A549 (cell line): ENCODE data around the gene CR1L. TPM values are rescaled to one million over a fixed set of nuclear protein-coding genes. Genes with fewer than 3 reads are reported as not detected.

Experiments
- ATAC-seq, 2 experiments: fragments of 200-7000 bp in 1 of 2; fragments of >200 bp in 1 of 2; cut with Nextera tagmentation in 1 of 2; cut with Tn5 transposase in 1 of 2; 3 replicates each; pipeline versions ENCODE4 v1.8.0 to v1.9.1; 2018 to 2020; ENCODE audit warnings: mild to moderate bottlenecking in 1 of 2, moderate library complexity in 1 of 2
- CTCF ChIA-PET: fragments of 300-600 bp; sonication (Branson Sonifier 250); formaldehyde crosslinking; extraction: SDS; loops from one replicate; lab custom pipeline; 2021; ENCODE audit warnings: antibody characterized with exemption, inconsistent platforms; lab: Yijun Ruan, JAX
- POLR2A ChIA-PET: fragments of 350-600 bp; formaldehyde crosslinking; extraction: SDS; loops from one replicate; lab custom pipeline; 2021; ENCODE audit warnings: antibody characterized with exemption, inconsistent platforms; lab: Yijun Ruan, JAX
- DNase-seq, 2 experiments: peaks; one replicate each; pipeline versions ENCODE4 v3.0.0 to v3.0.0-alpha.2; 2011 to 2016; ENCODE audit warnings: low read depth in 1 of 2, low spot score in 1 of 2
- FAIRE-seq: peaks from 2 replicates; lab custom pipeline; 2011; peaks lifted over from hg19 to GRCh38; lab: Jason Lieb, UNC
- H3K27ac ChIP-seq, 2 experiments: fragments of >200 bp; sonication (Bioruptor Twin); formaldehyde crosslinking; 3 replicates each; pipeline ENCODE4 v1.5.1; 2016 to 2017
- H3K4me1 ChIP-seq: fragments of >200 bp; sonication (Bioruptor Twin); formaldehyde crosslinking; 3 replicates; pipeline ENCODE4 v1.6.1; 2016
- H3K4me2 ChIP-seq: fragments of >200 bp; sonication (Bioruptor Twin); formaldehyde crosslinking; 3 replicates; pipeline ENCODE4 v1.6.1; 2016
- H3K4me3 ChIP-seq: fragments of >200 bp; sonication (Bioruptor Twin); formaldehyde crosslinking; 3 replicates; pipeline ENCODE4 v1.5.1; 2016
- H3K9me3 ChIP-seq: fragments of >200 bp; sonication (Bioruptor Twin); formaldehyde crosslinking; 3 replicates; pipeline ENCODE4 v1.6.1; 2016
- BHLHE40 ChIP-seq: IDR thresholded peaks from 2 replicates; pipeline ENCODE4 v1.6.1; 2012; ENCODE audit warnings: low read depth, low read length, inconsistent platforms
- CBX2 ChIP-seq: fragments of 200-600 bp; sonication (generic); IDR thresholded peaks from 2 replicates; pipeline ENCODE4 v1.6.1; 2016; ENCODE audit warnings: low read depth, mild to moderate bottlenecking, borderline replicate concordance
- ESRRA ChIP-seq: fragments of 150-350 bp; IDR thresholded peaks from 2 replicates; pipeline ENCODE4 v1.6.1; 2014; ENCODE audit warnings: mild to moderate bottlenecking, low read length, borderline replicate concordance
- HDAC2 ChIP-seq: fragments of 200-600 bp; sonication (generic); IDR thresholded peaks from 2 replicates; pipeline ENCODE4 v1.6.1; 2016
- HOXB5 ChIP-seq: fragments of 250-450 bp; sonication (Bioruptor Pico); IDR thresholded peaks from 2 replicates; pipeline ENCODE4 v1.5.0; 2020; ENCODE audit warnings: mild to moderate bottlenecking, moderate library complexity
- JUNB ChIP-seq: fragments of >200 bp; sonication (Bioruptor Twin); formaldehyde crosslinking; IDR thresholded peaks from 2 replicates; pipeline ENCODE4 v1.6.1; 2016
- KDM1A ChIP-seq: fragments of 200-600 bp; sonication (generic); IDR thresholded peaks from 2 replicates; pipeline ENCODE4 v1.6.1; 2016; ENCODE audit warnings: low read depth, mild to moderate bottlenecking
- MAZ ChIP-seq: fragments of 150-350 bp; IDR thresholded peaks from 2 replicates; pipeline ENCODE4 v1.6.1; 2014; ENCODE audit warnings: antibody characterized with exemption, low read depth, low read length, borderline replicate concordance
- NFE2L2 ChIP-seq: fragments of 150-350 bp; conservative IDR thresholded peaks from 2 replicates; pipeline ENCODE4 v1.6.1; 2014; ENCODE audit warnings: low read length
- NPAS2 ChIP-seq: fragments of 250-450 bp; sonication (Bioruptor Pico); IDR thresholded peaks from 2 replicates; pipeline ENCODE4 v1.8.0; 2022; ENCODE audit warnings: mild to moderate bottlenecking, moderate library complexity, borderline replicate concordance
- NR3C1 ChIP-seq: fragments of >200 bp; sonication (Bioruptor Twin); formaldehyde crosslinking; IDR thresholded peaks from 3 replicates; pipeline ENCODE4 v1.6.1; 2017
- POLR2A ChIP-seq: IDR thresholded peaks from 2 replicates; pipeline ENCODE4 v1.6.1; 2012; ENCODE audit warnings: mild to moderate bottlenecking, low read length
- RARB ChIP-seq: fragments of 250-450 bp; sonication (Bioruptor Pico); IDR thresholded peaks from 2 replicates; pipeline ENCODE4 v1.8.0; 2021; ENCODE audit warnings: mild to moderate bottlenecking, moderate library complexity
- RFX5 ChIP-seq: fragments of 450-650 bp; IDR thresholded peaks from 2 replicates; pipeline ENCODE4 v1.7.1; 2014; ENCODE audit warnings: antibody characterized with exemption, mild to moderate bottlenecking, moderate library complexity
- RNF2 ChIP-seq: fragments of 200-600 bp; sonication (generic); IDR thresholded peaks from 2 replicates; pipeline ENCODE4 v1.6.1; 2016; ENCODE audit warnings: low read depth, mild to moderate bottlenecking, antibody characterized with exemption, moderate library complexity, borderline replicate concordance
- ZC3H11A ChIP-seq: fragments of 450-650 bp; IDR thresholded peaks from 2 replicates; pipeline ENCODE4 v1.6.1; 2014; ENCODE audit warnings: antibody characterized with exemption, mild to moderate bottlenecking
- ZFP36 ChIP-seq: fragments of 450-650 bp; IDR thresholded peaks from 2 replicates; pipeline ENCODE4 v1.6.1; 2014; ENCODE audit warnings: borderline replicate concordance; ENCODE audit not compliant: partially characterized antibody
- WGBS: methylation state at CpG from one replicate; pipeline ENCODE4 v1.1.6; 2017; ENCODE audit errors: missing lambda C conversion rate; 5-methylcytosine and 5-hydroxymethylcytosine counted together
- polyA plus RNA-seq, 4 experiments: library from polyadenylated mRNA; depleted of rRNA in 3 of 4; stranded (reverse); fragments of >200 nt; fragmentation: RNase III in 1 of 4; extraction: RNeasy Plus Mini Kit Qiagen cat#74134 plus additional on column Dnase treatment in 1 of 4; gene quantifications; 2 replicates in 3 of 4; 3 replicates in 1 of 4; pipeline ENCODE4 v1.2.3, GENCODE V29; 2011 to 2017
- TF ChIP-seq, protein P1 (sequence below): IDR thresholded peaks from 2 replicates; pipeline ENCODE4 v1.6.1; 2012; ENCODE audit warnings: low read depth, borderline replicate concordance
- TF ChIP-seq, protein P2 (sequence below): fragments of 450-650 bp; IDR thresholded peaks from 2 replicates; pipeline ENCODE4 v1.6.1; 2014; ENCODE audit warnings: antibody characterized with exemption
- TF ChIP-seq, protein P3 (sequence below): IDR thresholded peaks from 2 replicates; pipeline ENCODE4 v1.6.1; 2012
- TF ChIP-seq, protein P4 (sequence below): fragments of >200 bp; sonication (Bioruptor Twin); formaldehyde crosslinking; IDR thresholded peaks from 3 replicates; pipeline ENCODE4 v1.6.1; 2016
- TF ChIP-seq, protein P5 (sequence below): fragments of >200 bp; sonication (Bioruptor Twin); formaldehyde crosslinking; IDR thresholded peaks from 3 replicates; pipeline ENCODE4 v1.5.1; 2016
- TF ChIP-seq, protein P6 (sequence below): IDR thresholded peaks from 2 replicates; pipeline ENCODE4 v1.6.1; 2012
- TF ChIP-seq, protein P7 (sequence below): fragments of 250-450 bp; sonication (Bioruptor Pico); IDR thresholded peaks from 2 replicates; pipeline ENCODE4 v1.5.0; 2021; ENCODE audit warnings: mild to moderate bottlenecking, moderate library complexity, borderline replicate concordance
- TF ChIP-seq, protein P8 (sequence below): fragments of >200 bp; sonication (Bioruptor Twin); formaldehyde crosslinking; IDR thresholded peaks from 2 replicates; pipeline ENCODE4 v1.6.1; 2016

Gene CR1L
- polyA plus RNA-seq, 2 of the 4 experiments (the other 2 are of a cell fraction): not detected

DNA sequence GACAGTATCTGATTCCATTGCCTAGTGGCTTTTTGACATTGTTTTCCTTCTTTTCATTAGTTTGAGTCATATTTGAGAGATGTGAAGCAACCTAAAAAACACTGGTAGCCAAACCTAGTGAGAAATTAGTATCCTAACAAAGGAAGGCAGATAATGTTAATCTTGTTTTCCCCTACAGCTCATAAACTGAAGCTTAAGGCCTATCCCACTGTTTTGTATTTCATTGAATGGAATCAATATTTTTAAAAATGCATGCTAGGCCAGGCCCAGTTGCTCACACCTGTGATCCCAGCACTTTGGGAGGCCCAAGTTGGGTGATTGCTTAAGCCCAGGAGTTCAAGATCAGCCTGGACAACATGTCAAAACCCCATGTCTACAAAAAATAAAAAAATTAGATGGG, 1.2 kb downstream of the CR1L start:
- CTCF ChIA-PET: no interaction called here
- FAIRE-seq (no peak), ATAC-seq (no peak), DNase-seq (no peak)
- no peak overlapping the region for H3K4me2 ChIP-seq
- TF ChIP-seq JUNB (no peak), POLR2A (no peak), NR3C1 (no peak), MAZ (no peak), RARB (CRISPR knock-in tag) (no peak), HDAC2 (no peak), BHLHE40 (no peak), ZFP36 (no peak), NPAS2 (CRISPR knock-in tag) (no peak), RNF2 (no peak), ZC3H11A (no peak), KDM1A (no peak), NFE2L2 (no peak)
- TF ChIP-seq, protein P1, sequence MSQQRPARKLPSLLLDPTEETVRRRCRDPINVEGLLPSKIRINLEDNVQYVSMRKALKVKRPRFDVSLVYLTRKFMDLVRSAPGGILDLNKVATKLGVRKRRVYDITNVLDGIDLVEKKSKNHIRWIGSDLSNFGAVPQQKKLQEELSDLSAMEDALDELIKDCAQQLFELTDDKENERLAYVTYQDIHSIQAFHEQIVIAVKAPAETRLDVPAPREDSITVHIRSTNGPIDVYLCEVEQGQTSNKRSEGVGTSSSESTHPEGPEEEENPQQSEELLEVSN: no peak
- TF ChIP-seq, protein P2, sequence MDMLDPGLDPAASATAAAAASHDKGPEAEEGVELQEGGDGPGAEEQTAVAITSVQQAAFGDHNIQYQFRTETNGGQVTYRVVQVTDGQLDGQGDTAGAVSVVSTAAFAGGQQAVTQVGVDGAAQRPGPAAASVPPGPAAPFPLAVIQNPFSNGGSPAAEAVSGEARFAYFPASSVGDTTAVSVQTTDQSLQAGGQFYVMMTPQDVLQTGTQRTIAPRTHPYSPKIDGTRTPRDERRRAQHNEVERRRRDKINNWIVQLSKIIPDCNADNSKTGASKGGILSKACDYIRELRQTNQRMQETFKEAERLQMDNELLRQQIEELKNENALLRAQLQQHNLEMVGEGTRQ: no peak
- TF ChIP-seq, protein P3, sequence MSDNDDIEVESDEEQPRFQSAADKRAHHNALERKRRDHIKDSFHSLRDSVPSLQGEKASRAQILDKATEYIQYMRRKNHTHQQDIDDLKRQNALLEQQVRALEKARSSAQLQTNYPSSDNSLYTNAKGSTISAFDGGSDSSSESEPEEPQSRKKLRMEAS: no peak
- TF ChIP-seq, protein P4, sequence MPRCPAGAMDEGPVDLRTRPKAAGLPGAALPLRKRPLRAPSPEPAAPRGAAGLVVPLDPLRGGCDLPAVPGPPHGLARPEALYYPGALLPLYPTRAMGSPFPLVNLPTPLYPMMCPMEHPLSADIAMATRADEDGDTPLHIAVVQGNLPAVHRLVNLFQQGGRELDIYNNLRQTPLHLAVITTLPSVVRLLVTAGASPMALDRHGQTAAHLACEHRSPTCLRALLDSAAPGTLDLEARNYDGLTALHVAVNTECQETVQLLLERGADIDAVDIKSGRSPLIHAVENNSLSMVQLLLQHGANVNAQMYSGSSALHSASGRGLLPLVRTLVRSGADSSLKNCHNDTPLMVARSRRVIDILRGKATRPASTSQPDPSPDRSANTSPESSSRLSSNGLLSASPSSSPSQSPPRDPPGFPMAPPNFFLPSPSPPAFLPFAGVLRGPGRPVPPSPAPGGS: no peak
- TF ChIP-seq, protein P5, sequence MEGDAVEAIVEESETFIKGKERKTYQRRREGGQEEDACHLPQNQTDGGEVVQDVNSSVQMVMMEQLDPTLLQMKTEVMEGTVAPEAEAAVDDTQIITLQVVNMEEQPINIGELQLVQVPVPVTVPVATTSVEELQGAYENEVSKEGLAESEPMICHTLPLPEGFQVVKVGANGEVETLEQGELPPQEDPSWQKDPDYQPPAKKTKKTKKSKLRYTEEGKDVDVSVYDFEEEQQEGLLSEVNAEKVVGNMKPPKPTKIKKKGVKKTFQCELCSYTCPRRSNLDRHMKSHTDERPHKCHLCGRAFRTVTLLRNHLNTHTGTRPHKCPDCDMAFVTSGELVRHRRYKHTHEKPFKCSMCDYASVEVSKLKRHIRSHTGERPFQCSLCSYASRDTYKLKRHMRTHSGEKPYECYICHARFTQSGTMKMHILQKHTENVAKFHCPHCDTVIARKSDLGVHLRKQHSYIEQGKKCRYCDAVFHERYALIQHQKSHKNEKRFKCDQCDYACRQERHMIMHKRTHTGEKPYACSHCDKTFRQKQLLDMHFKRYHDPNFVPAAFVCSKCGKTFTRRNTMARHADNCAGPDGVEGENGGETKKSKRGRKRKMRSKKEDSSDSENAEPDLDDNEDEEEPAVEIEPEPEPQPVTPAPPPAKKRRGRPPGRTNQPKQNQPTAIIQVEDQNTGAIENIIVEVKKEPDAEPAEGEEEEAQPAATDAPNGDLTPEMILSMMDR: no peak
- TF ChIP-seq, protein P6, sequence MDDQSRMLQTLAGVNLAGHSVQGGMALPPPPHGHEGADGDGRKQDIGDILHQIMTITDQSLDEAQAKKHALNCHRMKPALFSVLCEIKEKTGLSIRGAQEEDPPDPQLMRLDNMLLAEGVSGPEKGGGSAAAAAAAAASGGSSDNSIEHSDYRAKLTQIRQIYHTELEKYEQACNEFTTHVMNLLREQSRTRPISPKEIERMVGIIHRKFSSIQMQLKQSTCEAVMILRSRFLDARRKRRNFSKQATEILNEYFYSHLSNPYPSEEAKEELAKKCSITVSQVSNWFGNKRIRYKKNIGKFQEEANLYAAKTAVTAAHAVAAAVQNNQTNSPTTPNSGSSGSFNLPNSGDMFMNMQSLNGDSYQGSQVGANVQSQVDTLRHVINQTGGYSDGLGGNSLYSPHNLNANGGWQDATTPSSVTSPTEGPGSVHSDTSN: no peak
- TF ChIP-seq, protein P7, sequence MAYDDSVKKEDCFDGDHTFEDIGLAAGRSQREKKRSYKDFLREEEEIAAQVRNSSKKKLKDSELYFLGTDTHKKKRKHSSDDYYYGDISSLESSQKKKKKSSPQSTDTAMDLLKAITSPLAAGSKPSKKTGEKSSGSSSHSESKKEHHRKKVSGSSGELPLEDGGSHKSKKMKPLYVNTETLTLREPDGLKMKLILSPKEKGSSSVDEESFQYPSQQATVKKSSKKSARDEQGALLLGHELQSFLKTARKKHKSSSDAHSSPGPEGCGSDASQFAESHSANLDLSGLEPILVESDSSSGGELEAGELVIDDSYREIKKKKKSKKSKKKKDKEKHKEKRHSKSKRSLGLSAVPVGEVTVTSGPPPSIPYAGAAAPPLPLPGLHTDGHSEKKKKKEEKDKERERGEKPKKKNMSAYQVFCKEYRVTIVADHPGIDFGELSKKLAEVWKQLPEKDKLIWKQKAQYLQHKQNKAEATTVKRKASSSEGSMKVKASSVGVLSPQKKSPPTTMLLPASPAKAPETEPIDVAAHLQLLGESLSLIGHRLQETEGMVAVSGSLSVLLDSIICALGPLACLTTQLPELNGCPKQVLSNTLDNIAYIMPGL (CRISPR knock-in tag): no peak
- H3K4me1 ChIP-seq: peaks cover 3% of the 10 kb centered on the region; the same call in 1 of the 3 replicates
- H3K27ac ChIP-seq: no peak overlapping the region
- H3K9me3 ChIP-seq: no peaks in the 10 kb centered on the region
- H3K4me3 ChIP-seq: no peak overlapping the region
- POLR2A ChIA-PET: no interaction called here

DNA sequence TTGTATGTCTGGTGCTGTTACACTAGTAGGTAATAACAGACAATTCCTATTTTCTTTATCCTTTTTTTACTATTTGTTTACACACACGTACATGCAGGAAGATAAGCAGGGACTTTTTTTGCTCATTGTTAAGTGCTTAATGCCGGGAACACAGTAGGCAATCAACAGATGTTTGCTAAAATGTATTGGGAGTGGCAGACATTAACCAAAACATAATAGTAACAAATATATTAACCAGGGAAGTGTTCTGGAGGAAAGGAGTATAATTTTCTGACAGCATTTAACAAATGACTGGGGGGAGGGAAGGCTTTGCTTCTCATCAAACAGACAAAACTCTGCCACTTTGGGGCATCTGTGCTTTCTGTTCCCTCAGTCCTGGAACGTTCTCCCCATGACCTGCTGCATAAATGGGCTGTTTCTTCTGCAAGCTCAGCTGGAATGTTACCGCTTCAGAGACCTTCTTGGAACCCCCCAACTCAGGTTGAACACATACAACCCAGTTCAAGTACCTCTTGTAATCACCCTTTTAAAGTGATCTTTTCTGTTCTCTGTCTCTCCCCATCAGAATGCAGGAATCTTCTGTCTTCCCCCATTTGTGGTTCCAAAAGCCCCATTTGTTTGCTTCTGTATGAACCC, 2.1 kb downstream of the CR1L start:
- no peak for TF ChIP-seq HOXB5 (CRISPR knock-in tag)
- TF ChIP-seq, protein P8, sequence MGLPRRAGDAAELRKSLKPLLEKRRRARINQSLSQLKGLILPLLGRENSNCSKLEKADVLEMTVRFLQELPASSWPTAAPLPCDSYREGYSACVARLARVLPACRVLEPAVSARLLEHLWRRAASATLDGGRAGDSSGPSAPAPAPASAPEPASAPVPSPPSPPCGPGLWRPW: no peak
- no peak for TF ChIP-seq RFX5
- TF ChIP-seq NFE2L2: no peak
- TF ChIP-seq, protein P1: no peak
- no peak for TF ChIP-seq ESRRA
- no peak for TF ChIP-seq CBX2
- H3K4me3 ChIP-seq: no peak overlapping the region
- no peak overlapping the region for H3K4me2 ChIP-seq
- no peaks in the 10 kb centered on the region for H3K9me3 ChIP-seq
- ChIA-PET CTCF (no interaction called here), POLR2A (no interaction called here)
- ATAC-seq (no peak), DNase-seq (no peak), FAIRE-seq (no peak)
- WGBS: 53% methylated on average over 4 of the region's 4 CpGs
- H3K4me1 ChIP-seq: peaks cover 3% of the 10 kb centered on the region; the same call in 1 of the 3 replicates
- H3K27ac ChIP-seq: no peak overlapping the region
